ENCODE data around the gene MAN2A2.

The MAN2A2 gene

DNA sequence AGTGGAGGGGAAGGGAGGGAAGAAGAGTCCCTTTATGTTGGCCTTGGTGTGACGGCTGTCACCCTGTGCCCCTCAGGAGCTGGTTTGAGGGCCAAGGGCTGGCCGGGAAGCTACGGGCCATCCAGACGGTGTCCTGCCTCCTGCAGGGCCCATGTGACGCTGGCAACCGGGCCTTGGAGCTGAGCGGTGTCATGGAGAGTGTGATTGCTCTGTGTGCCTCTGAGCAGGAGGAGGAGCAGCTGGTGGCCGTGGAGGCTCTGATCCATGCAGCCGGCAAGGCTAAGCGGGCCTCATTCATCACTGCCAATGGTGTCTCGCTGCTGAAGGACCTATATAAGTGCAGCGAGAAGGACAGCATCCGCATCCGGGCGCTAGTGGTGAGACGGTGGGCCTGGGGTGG, 43.4 kb downstream of the MAN2A2 start:
- no peak for DNase-seq (ENCODE audit: low read depth)

- DNase-seq (ENCODE audit: low read depth), result no peak
Measured at GRCh38 chr15:90946941-90947576, 44.0 kb downstream of the MAN2A2 start.

DNA sequence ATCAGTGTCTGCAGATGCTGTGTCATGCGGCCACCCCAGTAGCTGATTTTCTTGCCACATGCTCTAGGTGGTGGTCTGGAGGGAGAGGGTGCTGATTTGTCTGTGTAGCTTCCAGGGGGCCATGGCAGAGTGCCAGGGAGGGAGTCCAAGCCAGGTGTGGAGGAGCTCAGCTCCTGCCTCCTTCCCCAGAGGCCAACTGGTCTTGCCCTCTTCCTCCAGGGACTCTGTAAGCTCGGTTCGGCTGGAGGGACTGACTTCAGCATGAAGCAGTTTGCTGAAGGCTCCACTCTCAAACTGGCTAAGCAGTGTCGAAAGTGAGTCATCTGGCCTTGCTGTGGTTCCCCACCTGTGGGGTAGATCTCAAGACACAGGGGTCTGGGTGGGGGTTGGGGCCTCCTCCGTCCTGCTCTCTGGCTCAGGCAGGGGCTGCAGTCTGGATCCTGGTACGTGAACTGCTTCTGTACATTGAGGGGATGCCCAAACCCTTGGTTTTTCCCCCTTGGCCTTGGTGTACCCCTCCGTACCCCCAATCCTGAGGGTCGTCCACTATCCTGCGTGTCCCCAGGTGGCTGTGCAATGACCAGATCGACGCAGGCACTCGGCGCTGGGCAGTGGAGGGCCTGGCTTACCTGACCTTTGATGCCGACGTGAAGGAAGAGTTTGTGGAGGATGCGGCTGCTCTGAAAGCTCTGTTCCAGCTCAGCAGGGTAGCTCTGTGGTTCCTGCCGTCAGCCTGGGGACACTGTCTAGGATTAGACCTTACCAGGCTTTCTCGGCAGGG, 44.7 kb downstream of the MAN2A2 start:
- DNase-seq (ENCODE audit: low read depth), result no peak

DNA sequence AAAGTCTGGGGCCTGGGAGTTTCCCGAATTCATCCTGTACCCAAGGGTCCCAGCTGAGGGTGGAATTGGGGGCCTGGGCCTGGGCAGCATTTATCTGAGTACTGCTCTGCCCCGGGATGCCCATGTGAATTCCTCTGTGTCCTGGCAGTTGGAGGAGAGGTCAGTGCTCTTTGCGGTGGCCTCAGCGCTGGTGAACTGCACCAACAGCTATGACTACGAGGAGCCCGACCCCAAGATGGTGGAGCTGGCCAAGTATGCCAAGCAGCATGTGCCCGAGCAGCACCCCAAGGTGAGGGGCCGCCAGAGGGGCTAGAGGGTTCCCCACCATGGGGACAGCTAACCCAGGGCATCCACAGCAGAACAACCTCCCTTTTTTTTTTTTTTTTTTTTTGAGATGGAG, 45.4 kb downstream of the MAN2A2 start:
- no peak for DNase-seq (ENCODE audit: low read depth)

DNA sequence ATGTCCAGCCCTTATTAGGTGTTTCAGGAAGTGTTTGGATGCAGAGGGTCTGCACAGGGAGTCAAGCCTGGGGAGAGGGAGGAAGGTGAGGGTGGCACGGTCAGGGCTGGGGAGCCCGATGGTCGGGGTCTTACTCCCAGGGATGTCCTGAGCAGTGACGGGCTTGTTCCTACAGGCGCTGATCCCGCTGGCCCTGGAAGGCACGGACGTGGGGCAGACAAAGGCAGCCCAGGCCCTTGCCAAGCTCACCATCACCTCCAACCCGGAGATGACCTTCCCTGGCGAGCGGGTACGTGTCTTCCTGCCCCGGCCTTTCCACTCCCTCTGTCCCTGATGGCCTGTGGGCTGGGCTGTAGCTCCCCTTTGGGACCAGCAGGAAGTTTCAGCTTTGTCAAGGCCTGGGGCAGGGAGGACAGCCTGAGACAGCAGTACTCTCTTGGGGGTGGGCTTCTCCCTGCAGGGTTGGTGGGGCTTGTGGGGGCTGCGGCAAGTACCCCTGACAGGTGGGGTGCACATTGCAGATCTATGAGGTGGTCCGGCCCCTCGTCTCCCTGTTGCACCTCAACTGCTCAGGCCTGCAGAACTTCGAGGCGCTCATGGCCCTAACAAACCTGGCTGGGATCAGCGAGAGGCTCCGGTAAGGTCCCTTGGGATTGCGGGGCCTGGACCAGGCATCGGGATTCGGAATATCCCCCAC, 47.0 kb downstream of the MAN2A2 start:
- DNase-seq (ENCODE audit: low read depth), result no peak

GRCh38 chr15:90950676-90951075, 47.6 kb downstream of the MAN2A2 start:
- no peak for DNase-seq (ENCODE audit: low read depth)

GRCh38 chr15:90952901-90953677, 50.0 kb downstream of the MAN2A2 start:
- no peak for DNase-seq (ENCODE audit: low read depth)

GRCh38 chr15:90953947-90954711, 51.0 kb downstream of the MAN2A2 start:
- DNase-seq (ENCODE audit: low read depth), result no peak

GRCh38 chr15:90954712-90955623, 51.9 kb downstream of the MAN2A2 start, which contains the start of gene RCCD1:
Gene RCCD1 (plus strand): TSS chr15:90954884. CDS start chr15:90956735, 1,851 bp downstream.
- peak; percentile 85 for DNase-seq (ENCODE audit: low read depth)

DNA sequence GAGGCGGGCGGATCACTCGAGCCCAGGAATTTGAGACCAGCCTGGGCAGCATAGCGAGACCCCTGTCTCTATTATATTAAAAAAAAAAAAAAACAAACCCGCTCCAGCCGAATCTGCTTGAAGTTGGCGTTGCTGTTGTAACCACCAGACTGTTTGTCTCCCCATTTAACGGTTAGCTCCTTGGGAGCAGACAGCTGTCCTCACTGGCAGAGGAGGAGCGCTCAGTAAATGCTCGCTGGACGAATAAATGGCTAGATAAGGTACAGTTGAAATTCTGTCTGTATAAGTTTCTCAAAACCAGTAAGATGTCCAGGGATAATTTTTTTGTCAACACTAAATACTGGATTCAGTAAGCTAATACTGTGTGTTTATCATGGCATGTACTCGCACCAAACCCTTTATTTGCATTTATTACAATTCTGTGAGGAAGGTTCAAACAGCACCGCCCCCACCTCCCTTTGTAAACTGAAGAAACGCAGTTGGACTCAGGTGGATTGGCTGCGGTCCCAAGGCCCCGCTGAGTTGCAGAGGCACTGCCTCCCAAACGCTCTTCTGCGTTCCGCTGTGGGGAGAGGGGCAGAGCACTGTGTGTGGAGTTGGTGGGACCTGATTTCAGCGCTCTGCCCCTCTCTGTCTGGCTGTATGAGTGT, 52.6 kb downstream of the MAN2A2 start:
- no peak for DNase-seq (ENCODE audit: low read depth)

- peak; percentile 53 for DNase-seq (ENCODE audit: low read depth)
Measured at GRCh38 chr15:90956274-90957030, 53.4 kb downstream of the MAN2A2 start.

- no peak for DNase-seq (ENCODE audit: low read depth)
Measured at GRCh38 chr15:90957031-90957790, 54.1 kb downstream of the MAN2A2 start.

GRCh38 chr15:90957791-90958190, 54.7 kb downstream of the MAN2A2 start:
- DNase-seq (ENCODE audit: low read depth), result no peak

- no peak for DNase-seq (ENCODE audit: low read depth)
Measured at GRCh38 chr15:90959028-90959595, 56.0 kb downstream of the MAN2A2 start.

- DNase-seq (ENCODE audit: low read depth), result no peak
Measured at GRCh38 chr15:90959894-90960293, 56.8 kb downstream of the MAN2A2 start.

DNA sequence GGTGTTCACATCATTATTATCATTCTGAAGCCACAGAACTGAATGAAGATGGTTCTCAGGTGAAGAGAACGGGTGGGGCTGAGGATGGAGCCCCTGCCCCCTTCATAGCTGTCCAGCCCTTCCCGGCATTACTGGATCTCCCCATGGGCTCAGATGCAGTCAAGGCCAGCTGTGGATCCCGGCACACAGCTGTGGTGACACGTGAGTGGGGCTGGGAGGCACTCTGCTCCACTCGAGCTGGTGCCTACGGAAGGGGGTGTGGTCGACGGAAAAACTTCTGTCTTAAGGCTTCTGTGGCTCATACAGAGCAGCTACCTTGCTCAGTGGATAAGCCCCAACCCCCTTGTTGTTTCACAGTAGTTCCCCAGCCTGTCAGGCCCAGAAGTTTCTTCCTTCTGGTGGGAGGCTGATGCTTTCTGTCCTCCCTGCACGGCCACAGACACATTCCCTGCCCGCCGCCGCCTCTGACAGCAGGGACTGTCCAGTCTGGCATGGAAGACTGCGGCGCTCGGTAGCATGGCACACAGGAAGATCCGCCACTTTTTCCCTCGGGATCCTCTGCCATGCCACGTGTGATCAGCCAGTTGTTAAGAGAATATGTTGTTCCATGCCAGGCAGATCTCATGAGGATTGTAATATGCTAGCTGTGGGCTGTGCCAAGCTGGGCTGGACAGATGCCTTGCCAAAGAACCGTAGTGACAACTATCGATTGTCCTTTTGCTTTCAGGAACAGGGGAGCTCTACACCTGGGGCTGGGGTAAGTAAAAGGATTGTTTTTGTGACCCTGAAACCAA, 57.4 kb downstream of the MAN2A2 start:
- DNase-seq (ENCODE audit: low read depth), result no peak

DNA sequence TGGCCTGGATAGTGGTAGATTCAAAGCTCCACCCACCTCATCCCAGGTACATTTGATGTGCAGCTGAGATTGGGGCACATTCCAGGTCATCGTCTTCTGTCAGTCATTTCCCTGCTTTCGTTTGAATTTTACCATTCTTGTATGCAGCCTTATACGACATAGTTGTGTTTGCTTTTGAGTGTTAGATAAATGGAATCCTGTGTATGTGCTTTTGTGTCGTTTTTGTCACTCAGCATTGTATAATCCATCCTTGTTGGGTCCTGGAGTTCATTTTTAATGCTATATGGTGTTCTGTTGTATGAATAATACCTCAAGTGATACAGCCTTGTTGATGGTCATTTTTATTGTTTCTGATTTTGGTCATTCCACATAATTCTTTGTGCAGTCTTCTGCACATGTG, 58.9 kb downstream of the MAN2A2 start:
- DNase-seq (ENCODE audit: low read depth), result no peak
